SK-N-SH (cell line): ENCODE data around the gene ZNF692. TPM values are rescaled to one million over a fixed set of nuclear protein-coding genes. Genes with fewer than 3 reads are reported as not detected.

Experiments used
- CTCF ChIA-PET: fragments of 300-600, 350-600 bp; formaldehyde crosslinking; extraction: SDS; loops from one replicate; lab custom pipeline; 2021; lab: Yijun Ruan, JAX
- POLR2A ChIA-PET: fragments of 350-600 bp; sonication (Branson Sonifier 250); formaldehyde crosslinking; extraction: SDS; loops from one replicate; lab custom pipeline; 2020; ENCODE audit warnings: antibody characterized with exemption, inconsistent platforms; lab: Yijun Ruan, JAX
- DNase-seq: peaks from one replicate; pipeline ENCODE4 v3.0.0; 2012
- H2AFZ ChIP-seq: fragments of 200-600 bp; sonication (generic); 2 replicates; pipeline ENCODE4 v1.8.1; 2016; ENCODE audit warnings: antibody characterized with exemption, mild to moderate bottlenecking, low read depth
- H3F3A ChIP-seq: fragments of 200-600 bp; sonication (generic); replicated peaks from 2 replicates; pipeline ENCODE3; 2016; ENCODE audit warnings: antibody characterized with exemption, mild to moderate bottlenecking; ENCODE audit not compliant: insufficient read depth
- H3K27ac ChIP-seq, 2 experiments: fragments of 200-500 bp in 1 of 2; fragments of 200-600 bp in 1 of 2; sonication (Bioruptor generic) in 1 of 2; sonication (generic), shearing (Covaris generic) in 1 of 2; 2 replicates each; pipeline versions ENCODE4 v1.5.1 to v1.6.1; 2014 to 2016; ENCODE audit warnings: low read depth in 2 of 2, inconsistent platforms in 1 of 2, low read length in 1 of 2, mild to moderate bottlenecking in 1 of 2, mixed read lengths in 1 of 2
- H3K27me3 ChIP-seq: fragments of 200-600 bp; sonication (generic), shearing (Covaris generic); 2 replicates; pipeline ENCODE4 v1.6.1; 2016; ENCODE audit warnings: mixed run types; ENCODE audit not compliant: insufficient read depth
- H3K36me3 ChIP-seq, 2 experiments: fragments of 200-500 bp in 1 of 2; fragments of 200-600 bp in 1 of 2; sonication (Bioruptor generic) in 1 of 2; sonication (generic) in 1 of 2; replicated peaks in 1 of 2; 2 replicates each; pipeline versions ENCODE3 to v1.5.1; 2014 to 2016; ENCODE audit warnings: low read length in 1 of 2, mild to moderate bottlenecking in 1 of 2; ENCODE audit not compliant: insufficient read depth in 2 of 2, control insufficient read depth in 1 of 2
- H3K4me1 ChIP-seq, 2 experiments: fragments of 200-500 bp in 1 of 2; fragments of 200-600 bp in 1 of 2; sonication (Bioruptor generic) in 1 of 2; sonication (generic), shearing (Covaris generic) in 1 of 2; 2 replicates each; pipeline versions ENCODE4 v1.5.1 to v1.6.1; 2014 to 2016; ENCODE audit warnings: low read depth in 1 of 2, low read length in 1 of 2, mixed run types in 1 of 2; ENCODE audit not compliant: insufficient read depth in 2 of 2, control insufficient read depth in 1 of 2
- H3K4me2 ChIP-seq: fragments of 200-600 bp; sonication (generic), shearing (Covaris generic); 2 replicates; pipeline ENCODE4 v1.6.1; 2017; ENCODE audit warnings: mixed run types
- H3K4me3 ChIP-seq, 2 experiments: fragments of 200-500 bp in 1 of 2; fragments of 200-600 bp in 1 of 2; sonication (Bioruptor generic) in 1 of 2; sonication (generic), shearing (Covaris generic) in 1 of 2; 2 replicates each; pipeline versions ENCODE4 v1.5.1 to v1.8.1; 2014 to 2016; ENCODE audit warnings: low read depth in 2 of 2, inconsistent platforms in 1 of 2, low read length in 1 of 2, mild to moderate bottlenecking in 1 of 2, mixed read lengths in 1 of 2, moderate library complexity in 1 of 2
- H3K79me2 ChIP-seq: fragments of 200-600 bp; sonication (generic); 2 replicates; pipeline ENCODE4 v1.8.1; 2017; ENCODE audit warnings: mild to moderate bottlenecking; ENCODE audit not compliant: insufficient read depth
- H3K9ac ChIP-seq: fragments of 200-600 bp; sonication (generic); 2 replicates; pipeline ENCODE4 v1.6.1; 2017; ENCODE audit warnings: mixed run types
- H3K9me2 ChIP-seq: fragments of 200-600 bp; sonication (generic); 2 replicates; pipeline ENCODE4 v1.6.1; 2017; ENCODE audit warnings: mixed run types
- H3K9me3 ChIP-seq: fragments of 200-600 bp; sonication (generic); 2 replicates; pipeline ENCODE4 v1.6.1; 2017; ENCODE audit warnings: mixed run types, mild to moderate bottlenecking, moderate library complexity
- H4K20me1 ChIP-seq: fragments of 200-600 bp; sonication (generic); 2 replicates; pipeline ENCODE4 v1.6.1; 2017; ENCODE audit warnings: mild to moderate bottlenecking, mixed run types; ENCODE audit not compliant: insufficient read depth
- EP300 ChIP-seq, 2 experiments: IDR thresholded peaks; 2 replicates each; pipeline versions ENCODE4 v1.4.0 to v1.6.1; 2012; ENCODE audit warnings: borderline replicate concordance in 1 of 2, low read depth in 1 of 2, low read length in 1 of 2
- EZH2phosphoT487 ChIP-seq: fragments of 200-600 bp; sonication (generic); IDR thresholded peaks from 2 replicates; pipeline ENCODE4 v1.6.1; 2017; ENCODE audit warnings: low read depth, mixed run types, mild to moderate bottlenecking, antibody characterized with exemption, moderate library complexity, borderline replicate concordance
- FOXM1 ChIP-seq: IDR thresholded peaks from 2 replicates; pipeline ENCODE4 v1.4.0; 2012; ENCODE audit warnings: low read depth, mild to moderate bottlenecking
- NRF1 ChIP-seq: IDR thresholded peaks from 2 replicates; pipeline ENCODE4 v1.6.1; 2012; ENCODE audit warnings: low read depth, mild to moderate bottlenecking, low read length
- POLR2AphosphoS5 ChIP-seq: IDR thresholded peaks from 2 replicates; pipeline ENCODE4 v1.6.1; 2012; ENCODE audit warnings: low read depth, low read length
- RAD21 ChIP-seq: IDR thresholded peaks from 2 replicates; pipeline ENCODE4 v1.6.1; 2012; ENCODE audit warnings: mild to moderate bottlenecking, low read length
- RFX5 ChIP-seq: IDR thresholded peaks from 2 replicates; pipeline ENCODE4 v1.6.1; 2012; ENCODE audit warnings: mild to moderate bottlenecking, improper control_type of control experiment, low read length
- SIN3A ChIP-seq: IDR thresholded peaks from 2 replicates; pipeline ENCODE4 v1.6.1; 2012; ENCODE audit warnings: low read depth, mild to moderate bottlenecking, low read length, moderate library complexity, borderline replicate concordance
- SMC3 ChIP-seq: IDR thresholded peaks from 2 replicates; pipeline ENCODE4 v1.6.1; 2012; ENCODE audit warnings: low read depth, low read length, improper control_type of control experiment
- TCF12 ChIP-seq: IDR thresholded peaks from 2 replicates; pipeline ENCODE4 v1.4.0; 2012
- YY1 ChIP-seq: IDR thresholded peaks from 2 replicates; pipeline ENCODE4 v1.4.0; 2012; ENCODE audit warnings: low read depth, mild to moderate bottlenecking
- WGBS: methylation state at CpG from one replicate; pipeline ENCODE4 v1.1.6; 2017; ENCODE audit warnings: low lambda C conversion rate; 5-methylcytosine and 5-hydroxymethylcytosine counted together
- polyA plus RNA-seq, 3 experiments: library from polyadenylated mRNA; depleted of rRNA; stranded (reverse); fragments of >200 nt; gene quantifications; 2 replicates each; pipeline ENCODE4 v1.2.3, GENCODE V29; 2012
- TF ChIP-seq, protein P1 (sequence below): fragments of 200-600 bp; sonication (generic); IDR thresholded peaks from 2 replicates; pipeline ENCODE4 v1.6.1; 2017; ENCODE audit warnings: antibody characterized with exemption, mild to moderate bottlenecking, moderate library complexity
- TF ChIP-seq, protein P2 (sequence below): fragments of 150-350 bp; IDR thresholded peaks from 2 replicates; pipeline ENCODE4 v1.6.1; 2016; ENCODE audit warnings: mild to moderate bottlenecking, low read depth, low read length
- TF ChIP-seq, protein P3 (sequence below): IDR thresholded peaks from 2 replicates; pipeline ENCODE4 v1.4.0; 2012; ENCODE audit warnings: low read depth, borderline replicate concordance
- TF ChIP-seq, protein P4 (sequence below): fragments of 150-350 bp; IDR thresholded peaks from 2 replicates; pipeline ENCODE4 v1.6.1; 2017; ENCODE audit warnings: antibody characterized with exemption, low read length, low read depth, borderline replicate concordance
- TF ChIP-seq, protein P5 (sequence below): IDR thresholded peaks from 2 replicates; pipeline ENCODE4 v1.4.0; 2012; ENCODE audit warnings: low read depth, borderline replicate concordance

ZNF692 gene
- polyA plus RNA-seq, 1 of the 3 experiments (the other 2 are of a cell fraction), result 47.0 TPM

DNA sequence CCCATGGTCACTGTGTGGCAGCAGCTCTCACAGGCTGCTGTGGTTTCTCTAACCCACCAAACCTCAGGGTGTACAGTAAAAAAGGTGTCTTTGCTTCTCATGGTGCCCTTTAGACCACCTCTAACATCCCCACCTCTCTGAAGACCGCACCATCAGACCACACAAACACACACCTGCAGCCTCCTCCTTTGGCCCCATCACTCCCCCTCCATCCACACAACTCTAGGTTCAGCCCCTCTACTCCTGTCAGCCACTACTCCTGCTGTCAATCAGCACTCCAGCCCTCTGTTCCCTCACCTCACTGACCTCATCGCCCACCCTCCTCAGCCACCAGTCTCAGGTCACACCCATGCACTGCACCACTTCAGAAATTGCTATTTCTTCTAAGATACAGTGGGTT is 7.5 kb downstream of the ZNF692 start:
- peaks cover 12 to 67% of the 10 kb centered on the region in 2 experiments for H3K36me3 ChIP-seq
- H2AFZ ChIP-seq, result no peak overlapping the region
- WGBS, result 93% methylated on average over 2 of the region's 2 CpGs
- no peaks in the 10 kb centered on the region for H3K27me3 ChIP-seq
- no peak overlapping the region for H3K9ac ChIP-seq
- CTCF ChIA-PET, result interaction anchor here (1.0 to 2.5 kb wide), 2 partner anchors 10 to 12 kb away, joined by 4 to 9 read pairs; no protein-coding TSS in a partner anchor
- no peaks in the 10 kb centered on the region for H4K20me1 ChIP-seq
- no peak overlapping the region for H3K4me2 ChIP-seq
- no peak overlapping the region for H3K4me3 ChIP-seq
- no peaks in the 10 kb centered on the region; a peak in 1 of 4 replicates for H3K4me1 ChIP-seq
- TF ChIP-seq RFX5, result no peak
- no peak for TF ChIP-seq NRF1
- TF ChIP-seq POLR2AphosphoS5, result no peak
- no peak for TF ChIP-seq SMC3
- TF ChIP-seq, protein P1, sequence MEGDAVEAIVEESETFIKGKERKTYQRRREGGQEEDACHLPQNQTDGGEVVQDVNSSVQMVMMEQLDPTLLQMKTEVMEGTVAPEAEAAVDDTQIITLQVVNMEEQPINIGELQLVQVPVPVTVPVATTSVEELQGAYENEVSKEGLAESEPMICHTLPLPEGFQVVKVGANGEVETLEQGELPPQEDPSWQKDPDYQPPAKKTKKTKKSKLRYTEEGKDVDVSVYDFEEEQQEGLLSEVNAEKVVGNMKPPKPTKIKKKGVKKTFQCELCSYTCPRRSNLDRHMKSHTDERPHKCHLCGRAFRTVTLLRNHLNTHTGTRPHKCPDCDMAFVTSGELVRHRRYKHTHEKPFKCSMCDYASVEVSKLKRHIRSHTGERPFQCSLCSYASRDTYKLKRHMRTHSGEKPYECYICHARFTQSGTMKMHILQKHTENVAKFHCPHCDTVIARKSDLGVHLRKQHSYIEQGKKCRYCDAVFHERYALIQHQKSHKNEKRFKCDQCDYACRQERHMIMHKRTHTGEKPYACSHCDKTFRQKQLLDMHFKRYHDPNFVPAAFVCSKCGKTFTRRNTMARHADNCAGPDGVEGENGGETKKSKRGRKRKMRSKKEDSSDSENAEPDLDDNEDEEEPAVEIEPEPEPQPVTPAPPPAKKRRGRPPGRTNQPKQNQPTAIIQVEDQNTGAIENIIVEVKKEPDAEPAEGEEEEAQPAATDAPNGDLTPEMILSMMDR, result no peak
- TF ChIP-seq EZH2phosphoT487, result no peak
- TF ChIP-seq, protein P2, sequence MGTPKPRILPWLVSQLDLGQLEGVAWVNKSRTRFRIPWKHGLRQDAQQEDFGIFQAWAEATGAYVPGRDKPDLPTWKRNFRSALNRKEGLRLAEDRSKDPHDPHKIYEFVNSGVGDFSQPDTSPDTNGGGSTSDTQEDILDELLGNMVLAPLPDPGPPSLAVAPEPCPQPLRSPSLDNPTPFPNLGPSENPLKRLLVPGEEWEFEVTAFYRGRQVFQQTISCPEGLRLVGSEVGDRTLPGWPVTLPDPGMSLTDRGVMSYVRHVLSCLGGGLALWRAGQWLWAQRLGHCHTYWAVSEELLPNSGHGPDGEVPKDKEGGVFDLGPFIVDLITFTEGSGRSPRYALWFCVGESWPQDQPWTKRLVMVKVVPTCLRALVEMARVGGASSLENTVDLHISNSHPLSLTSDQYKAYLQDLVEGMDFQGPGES, result no peak
- TF ChIP-seq, protein P3, sequence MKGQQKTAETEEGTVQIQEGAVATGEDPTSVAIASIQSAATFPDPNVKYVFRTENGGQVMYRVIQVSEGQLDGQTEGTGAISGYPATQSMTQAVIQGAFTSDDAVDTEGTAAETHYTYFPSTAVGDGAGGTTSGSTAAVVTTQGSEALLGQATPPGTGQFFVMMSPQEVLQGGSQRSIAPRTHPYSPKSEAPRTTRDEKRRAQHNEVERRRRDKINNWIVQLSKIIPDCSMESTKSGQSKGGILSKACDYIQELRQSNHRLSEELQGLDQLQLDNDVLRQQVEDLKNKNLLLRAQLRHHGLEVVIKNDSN, result no peak
- no peaks in the 10 kb centered on the region for H3K79me2 ChIP-seq
- POLR2A ChIA-PET, result interaction anchor here (0.9 to 2.1 kb wide), 2 partner anchors 12 to 13 kb away, joined by 3 to 7 read pairs; partner anchors contain the start of gene ZNF672
- no peak overlapping the region for H3K27ac ChIP-seq
- no peaks in the 10 kb centered on the region for H3K9me3 ChIP-seq
- no peaks in the 10 kb centered on the region for H3K9me2 ChIP-seq
- H3F3A ChIP-seq, result no peaks in the 10 kb centered on the region
- DNase-seq, result no peak

DNA sequence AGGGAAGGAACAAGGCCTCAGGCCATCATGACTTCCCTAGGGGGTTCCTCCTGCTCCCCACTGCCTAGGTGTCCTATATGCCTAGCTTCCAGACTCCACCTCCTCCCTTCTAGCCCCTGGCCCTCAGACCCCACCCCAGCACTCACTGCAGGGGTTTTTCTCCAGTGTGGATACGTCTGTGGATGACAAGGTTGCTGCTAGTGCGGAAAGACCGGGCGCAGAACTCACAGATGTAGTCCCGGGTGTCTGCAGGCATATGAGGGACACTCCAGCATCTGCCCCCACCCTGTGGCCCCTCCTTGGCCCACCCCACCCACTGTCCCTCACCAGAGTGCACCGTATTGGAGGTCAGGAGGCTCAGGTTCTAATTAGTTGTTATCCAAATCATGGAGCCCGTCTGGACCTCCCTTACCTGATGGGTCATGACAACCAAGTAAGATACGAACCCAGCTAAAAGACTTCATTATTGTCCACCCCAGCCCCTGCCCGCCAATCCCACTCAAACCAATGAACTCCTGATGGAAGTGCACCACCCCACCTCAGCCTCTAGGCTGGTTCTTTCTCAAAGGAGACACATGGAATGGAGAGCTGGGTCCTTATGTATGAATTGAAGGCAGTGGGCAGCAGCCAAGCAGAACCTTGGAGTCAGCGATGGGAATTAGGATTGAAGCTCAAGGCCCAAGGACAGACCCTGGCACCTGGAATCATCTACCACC is 8.2 kb downstream of the ZNF692 start:
- Histone ChIP-seq H3K36me3 (peaks cover 17 to 73% of the 10 kb centered on the region in 2 experiments), H3K27me3 (no peaks in the 10 kb centered on the region), H3K9me3 (no peaks in the 10 kb centered on the region), H4K20me1 (no peaks in the 10 kb centered on the region), H3K4me2 (no peak overlapping the region), H3K27ac (no peak overlapping the region), H2AFZ (no peak overlapping the region), H3K9ac (no peak overlapping the region), H3K4me1 (no peaks in the 10 kb centered on the region; a peak in 1 of 4 replicates), H3K79me2 (no peaks in the 10 kb centered on the region), H3K4me3 (no peak overlapping the region), H3K9me2 (no peaks in the 10 kb centered on the region), H3F3A (no peaks in the 10 kb centered on the region)
- ChIA-PET POLR2A (interaction anchor here (0.9 to 2.1 kb wide), 3 partner anchors 8 to 13 kb away, joined by 3 to 7 read pairs (median 5); partner anchors contain the start of genes ZNF672 and ZNF692), CTCF (interaction anchor here (1.0 to 2.5 kb wide), 3 partner anchors 7 to 11 kb away, joined by 4 to 9 read pairs (median 5); no protein-coding TSS in a partner anchor)
- 79% methylated on average over 10 of the region's 10 CpGs for WGBS
- no peak for DNase-seq
- TF ChIP-seq, protein P4, sequence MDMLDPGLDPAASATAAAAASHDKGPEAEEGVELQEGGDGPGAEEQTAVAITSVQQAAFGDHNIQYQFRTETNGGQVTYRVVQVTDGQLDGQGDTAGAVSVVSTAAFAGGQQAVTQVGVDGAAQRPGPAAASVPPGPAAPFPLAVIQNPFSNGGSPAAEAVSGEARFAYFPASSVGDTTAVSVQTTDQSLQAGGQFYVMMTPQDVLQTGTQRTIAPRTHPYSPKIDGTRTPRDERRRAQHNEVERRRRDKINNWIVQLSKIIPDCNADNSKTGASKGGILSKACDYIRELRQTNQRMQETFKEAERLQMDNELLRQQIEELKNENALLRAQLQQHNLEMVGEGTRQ, result no peak
- TF ChIP-seq NRF1, result no peak
- no peak for TF ChIP-seq YY1
- TF ChIP-seq, protein P2, result no peak
- no peak for TF ChIP-seq FOXM1
- TF ChIP-seq SIN3A, result no peak
- no peak for TF ChIP-seq RAD21
- no peak for TF ChIP-seq TCF12
- TF ChIP-seq EP300 (IDR thresholded peaks at IDR 0.05; ENCODE audit: borderline replicate concordance in 1 of 2, low read depth in 1 of 2, low read length in 1 of 2), result no peak
- TF ChIP-seq, protein P5, sequence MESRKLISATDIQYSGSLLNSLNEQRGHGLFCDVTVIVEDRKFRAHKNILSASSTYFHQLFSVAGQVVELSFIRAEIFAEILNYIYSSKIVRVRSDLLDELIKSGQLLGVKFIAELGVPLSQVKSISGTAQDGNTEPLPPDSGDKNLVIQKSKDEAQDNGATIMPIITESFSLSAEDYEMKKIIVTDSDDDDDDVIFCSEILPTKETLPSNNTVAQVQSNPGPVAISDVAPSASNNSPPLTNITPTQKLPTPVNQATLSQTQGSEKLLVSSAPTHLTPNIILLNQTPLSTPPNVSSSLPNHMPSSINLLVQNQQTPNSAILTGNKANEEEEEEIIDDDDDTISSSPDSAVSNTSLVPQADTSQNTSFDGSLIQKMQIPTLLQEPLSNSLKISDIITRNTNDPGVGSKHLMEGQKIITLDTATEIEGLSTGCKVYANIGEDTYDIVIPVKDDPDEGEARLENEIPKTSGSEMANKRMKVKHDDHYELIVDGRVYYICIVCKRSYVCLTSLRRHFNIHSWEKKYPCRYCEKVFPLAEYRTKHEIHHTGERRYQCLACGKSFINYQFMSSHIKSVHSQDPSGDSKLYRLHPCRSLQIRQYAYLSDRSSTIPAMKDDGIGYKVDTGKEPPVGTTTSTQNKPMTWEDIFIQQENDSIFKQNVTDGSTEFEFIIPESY, result no peak
